ENCODE measurements around the gene PREP.

GRCh38 chr6:105273589-105273988 lies 129.3 kb downstream of the PREP start:
- TF ChIP-seq POLR2A (IDR thresholded peaks at IDR 0.05; ENCODE audit: low read depth, low read length) (no peak), TAF1 (IDR thresholded peaks at IDR 0.05; ENCODE audit: low read depth, low read length) (no peak), POLR2AphosphoS5 (IDR thresholded peaks at IDR 0.05; ENCODE audit: low read depth, low read length) (no peak)
